K562 (cell line): ENCODE measurements around the gene MRPL28. TPM values are rescaled to one million over a fixed set of nuclear protein-coding genes. Genes with fewer than 3 reads are reported as not detected.
A peak's percentile ranks its signal among the peaks of the same experiment; 100 is the strongest.

Experiments
- ATAC-seq: fragments of 200-7000 bp; cut with Tn5 transposase; 3 replicates; pipeline ENCODE4 v1.9.1; 2020; ENCODE audit warnings: moderate library complexity
- BruUV-seq: library from RNA; stranded (reverse); fragments of 400-500 nt; replicated peaks from 2 replicates; lab custom pipeline; 2021; lab: Mats Ljungman, UMichigan
- CTCF ChIA-PET: fragments of 300-600 bp; formaldehyde crosslinking; extraction: SDS; loops from one replicate; lab custom pipeline; 2021; ENCODE audit warnings: low intra/inter-chr PET ratio; lab: Yijun Ruan, JAX
- POLR2A ChIA-PET: fragments of 300-600, 350-650 bp; sonication (Branson Sonifier 250); formaldehyde crosslinking; extraction: SDS; loops from one replicate; lab custom pipeline; 2021; ENCODE audit warnings: antibody characterized with exemption, inconsistent platforms; lab: Yijun Ruan, JAX
- DNase-seq, 4 experiments: peaks; one replicate each; pipeline versions ENCODE4 v3.0.0 to v3.0.0-alpha.2; 2011 to 2018; ENCODE audit warnings: low spot score in 3 of 4, mixed read lengths in 3 of 4; ENCODE audit errors: extremely low read depth in 1 of 4
- FAIRE-seq: peaks from 2 replicates; lab custom pipeline; 2011; peaks lifted over from hg19 to GRCh38; lab: Jason Lieb, UNC
- H2AFZ ChIP-seq: 2 replicates; pipeline ENCODE4 v1.6.0; 2011; ENCODE audit warnings: low read depth, low read length, control low read depth, inconsistent platforms
- H3K27ac ChIP-seq: fragments of 200-600 bp; 3 replicates; pipeline ENCODE4 v1.8.0; 2011; ENCODE audit warnings: low read depth, mild to moderate bottlenecking, control low read depth, inconsistent platforms, low read length, moderate library complexity, mixed read lengths; ENCODE audit errors: extremely low read depth
- H3K27me3 ChIP-seq, 2 experiments: fragments of 300-600 bp in 1 of 2; 2 replicates in 1 of 2; 3 replicates in 1 of 2; pipeline versions ENCODE4 v1.6.0 to v1.8.0; 2011; ENCODE audit warnings: inconsistent platforms in 2 of 2, low read length in 2 of 2, mild to moderate bottlenecking in 1 of 2, mixed read lengths in 1 of 2, moderate library complexity in 1 of 2; ENCODE audit not compliant: control insufficient read depth in 2 of 2, insufficient read depth in 2 of 2
- H3K36me3 ChIP-seq: fragments of 300-600 bp; 3 replicates; pipeline ENCODE4 v1.8.0; 2011; ENCODE audit warnings: mild to moderate bottlenecking, low read length, inconsistent platforms; ENCODE audit not compliant: control insufficient read depth, insufficient read depth
- H3K4me1 ChIP-seq, 2 experiments: fragments of 200-600 bp in 1 of 2; replicated peaks in 1 of 2; 2 replicates in 1 of 2; 3 replicates in 1 of 2; pipeline versions ENCODE4 v1.5.1 to v1.8.0; 2011; ENCODE audit warnings: inconsistent platforms in 2 of 2, low read length in 2 of 2, mild to moderate bottlenecking in 1 of 2, mixed read lengths in 1 of 2, moderate library complexity in 1 of 2; ENCODE audit not compliant: control insufficient read depth in 2 of 2, insufficient read depth in 2 of 2
- H3K4me2 ChIP-seq: 2 replicates; pipeline ENCODE4 v1.6.1; 2011; ENCODE audit warnings: low read length, control low read depth, inconsistent platforms, mixed read lengths; ENCODE audit not compliant: insufficient read depth
- H3K4me3 ChIP-seq: fragments of 200-600 bp; sonication (generic), shearing (Covaris generic); 2 replicates; pipeline ENCODE4 v1.5.1; 2016; ENCODE audit warnings: control low read depth, inconsistent platforms
- H3K79me2 ChIP-seq: fragments of 200-600 bp; 3 replicates; pipeline ENCODE4 v1.8.0; 2011; ENCODE audit warnings: low read length, inconsistent platforms; ENCODE audit not compliant: control insufficient read depth, insufficient read depth
- H3K9ac ChIP-seq, 2 experiments: 2 replicates each; pipeline versions ENCODE4 v1.6.0 to v1.6.1; 2011; ENCODE audit warnings: low read depth in 2 of 2, low read length in 2 of 2, control low read depth in 1 of 2, inconsistent platforms in 1 of 2, mild to moderate bottlenecking in 1 of 2, mixed read lengths in 1 of 2; ENCODE audit not compliant: insufficient read depth in 1 of 2
- H3K9me1 ChIP-seq: one replicate; pipeline ENCODE4 v1.6.0; 2011; ENCODE audit warnings: inconsistent platforms, mild to moderate bottlenecking, low read length, moderate library complexity; ENCODE audit not compliant: control insufficient read depth, insufficient read depth
- H3K9me3 ChIP-seq: replicated peaks from 2 replicates; pipeline ENCODE4 v1.5.1; 2011; ENCODE audit warnings: low read depth, low read length, inconsistent platforms; ENCODE audit not compliant: control insufficient read depth, insufficient read depth
- H4K20me1 ChIP-seq: replicated peaks from 2 replicates; pipeline ENCODE4 v1.6.1; 2011; ENCODE audit warnings: low read length, inconsistent platforms, mixed read lengths; ENCODE audit not compliant: control insufficient read depth, insufficient read depth
- RBFOX2 ChIP-seq: fragments of 200-400 bp; formaldehyde crosslinking; IDR thresholded peaks from 2 replicates; pipeline ENCODE4 v1.6.1; 2017; ENCODE audit warnings: low read depth, mild to moderate bottlenecking, low read length, moderate library complexity
- THRB ChIP-seq: fragments of 450-650 bp; formaldehyde crosslinking; conservative IDR thresholded peaks from 2 replicates; pipeline ENCODE4 v1.4.0; 2022; ENCODE audit warnings: mild to moderate bottlenecking, missing genetic modification characterization
- ZBTB7A ChIP-seq: IDR thresholded peaks from 2 replicates; pipeline ENCODE4 v1.6.1; 2011; ENCODE audit warnings: low read depth, mild to moderate bottlenecking, low read length, moderate library complexity, borderline replicate concordance; ENCODE audit not compliant: control insufficient read depth
- WGBS: fragments of 100-300 bp; shearing (Covaris generic); methylation state at CpG from one replicate; pipeline ENCODE4 v1.1.6; 2016; ENCODE audit warnings: low coverage, mixed read lengths; ENCODE audit not compliant: insufficient coverage; ENCODE audit errors: missing lambda C conversion rate; 5-methylcytosine and 5-hydroxymethylcytosine counted together
- in situ Hi-C: fragments of 300-500 bp; cut with MboI; formaldehyde crosslinking; loops from 4 replicates; pipeline ENCODE4 v1.15.0; 2018; ENCODE audit warnings: inconsistent platforms, mixed read lengths
- intact Hi-C: fragments of 100-400 bp; cut with micrococcal nuclease; formaldehyde crosslinking; loops from 2 replicates; pipeline ENCODE4 v1.14.2; 2022
- polyA plus RNA-seq, 8 experiments: library from polyadenylated mRNA; depleted of rRNA in 4 of 8; stranded (reverse) in 5 of 8; unstranded in 3 of 8; fragments of >200 nt; fragmentation: Nextera tagmentation in 2 of 8; fragmentation: Illumina TruSeq in 1 of 8; extraction: Ambion mirVana in 2 of 8; extraction: Trizol in 1 of 8; gene quantifications; 2 replicates each; pipeline versions ENCODE4 v1.2.1 to v1.2.3, GENCODE V29; 2011 to 2014; ENCODE audit warnings: inconsistent platforms in 1 of 8, missing spikeins in 1 of 8
- total RNA-seq, 7 experiments: library from RNA; depleted of rRNA in 6 of 7; stranded (reverse); fragments of >200 nt in 6 of 7; fragmentation: Illumina TruSeq in 2 of 7; extraction: Trizol in 2 of 7; gene quantifications; 2 replicates each; pipeline versions ENCODE4 v1.2.1 to v1.2.3, GENCODE V29; 2011 to 2021; ENCODE audit warnings: low replicate concordance in 1 of 7

The MRPL28 gene
- total and polyA plus RNA-seq, 9 of the 15 experiments (the other 6 are each of a cell fraction or from before 2014, with no cell fraction given): 2.5 to 323 (median 175) TPM

- Histone ChIP-seq H3K27me3 (no peaks in the 10 kb centered on the region), H4K20me1 (no peaks in the 10 kb centered on the region), H3K4me1 (peaks cover 0 to 63% of the 10 kb centered on the region in 2 experiments; a peak in 3 of 5 replicates), H2AFZ (no peak overlapping the region), H3K9me3 (no peaks in the 10 kb centered on the region), H3K36me3 (peaks cover 37% of the 10 kb centered on the region; the same call in 2 of the 3 replicates), H3K4me2 (no peak overlapping the region), H3K9me1 (no peaks in the 10 kb centered on the region), H3K9ac (peak overlapping the region in 1 of 2 experiments; percentile 81; a peak in 1 of 4 replicates), H3K27ac (no peak overlapping the region), H3K4me3 (no peak overlapping the region), H3K79me2 (peaks cover 33% of the 10 kb centered on the region)
- no peak for FAIRE-seq
- 72% methylated on average over 11 of the region's 14 CpGs for WGBS
- ATAC-seq: no peak
- TF ChIP-seq ZBTB7A (peak; percentile 39; the same call in 1 of the 2 replicates), THRB (CRISPR knock-in tag) (no peak), RBFOX2 (peak; percentile 29)
- intact Hi-C loops (no loop called here), in situ Hi-C loops (no loop called here)
- ChIA-PET POLR2A (no interaction called here), CTCF (no interaction called here)
- DNase-seq: no peak
- no TSS peak for BruUV-seq
Measured at GRCh38 chr16:378821-379182, 8.5 kb upstream of the MRPL28 start.
